CMK (cell line): ENCODE measurements around the gene ELMO1.

Source experiments
- DNase-seq: peaks from one replicate; pipeline ENCODE4 v3.0.0-alpha.2; 2010; ENCODE audit warnings: low read depth

The ELMO1 gene

GRCh38 chr7:37431413-37431812 lies 17.3 kb downstream of the ELMO1 start:
- DNase-seq: no peak

- DNase-seq: no peak
These were observed 18.0 kb downstream of the ELMO1 start for GRCh38 chr7:37430640-37431039.

- DNase-seq: no peak
These were observed 18.5 kb downstream of the ELMO1 start for GRCh38 chr7:37430171-37430570.

GRCh38 chr7:37429435-37429791 lies 19.3 kb downstream of the ELMO1 start:
- no peak for DNase-seq

- no peak for DNase-seq
These were observed 19.8 kb downstream of the ELMO1 start for GRCh38 chr7:37428681-37429434.

- DNase-seq: no peak
These were observed 21.3 kb downstream of the ELMO1 start for GRCh38 chr7:37427276-37427940.

GRCh38 chr7:37425498-37425897 lies 23.2 kb downstream of the ELMO1 start:
- no peak for DNase-seq

- no peak for DNase-seq
These were observed 23.7 kb downstream of the ELMO1 start for GRCh38 chr7:37424995-37425394.

GRCh38 chr7:37424521-37424920 lies 24.1 kb downstream of the ELMO1 start:
- DNase-seq: no peak

- DNase-seq: no peak
These were observed 26.7 kb downstream of the ELMO1 start for GRCh38 chr7:37421861-37422500.

- DNase-seq: no peak
These were observed 27.5 kb downstream of the ELMO1 start for GRCh38 chr7:37420946-37421695.

- DNase-seq: no peak
These were observed 29.2 kb downstream of the ELMO1 start for GRCh38 chr7:37419496-37419895.

- no peak for DNase-seq
These were observed 30.3 kb downstream of the ELMO1 start for GRCh38 chr7:37418381-37418780.

- no peak for DNase-seq
These were observed 31.6 kb downstream of the ELMO1 start for GRCh38 chr7:37417107-37417474.

GRCh38 chr7:37416378-37417106 lies 32.1 kb downstream of the ELMO1 start:
- DNase-seq: no peak

GRCh38 chr7:37415629-37416028 lies 33.0 kb downstream of the ELMO1 start:
- DNase-seq: no peak

- DNase-seq: no peak
These were observed 34.2 kb downstream of the ELMO1 start for GRCh38 chr7:37414352-37414983.

- DNase-seq: no peak
These were observed 37.1 kb downstream of the ELMO1 start for GRCh38 chr7:37411444-37412034.

- no peak for DNase-seq
These were observed 38.1 kb downstream of the ELMO1 start for GRCh38 chr7:37410305-37411229.

- DNase-seq: no peak
These were observed 39.2 kb downstream of the ELMO1 start for GRCh38 chr7:37409461-37409860.
